ENCODE data around the gene FIBP.

- TF ChIP-seq CTCF (IDR thresholded peaks at IDR 0.05; ENCODE audit: insufficient read depth, low read depth, low read length) (no peak), EZH2 (IDR thresholded peaks at IDR 0.05; ENCODE audit: insufficient read depth, low read length) (no peak)
These were observed 4.5 kb upstream of the FIBP start for GRCh38 chr11:65892661-65893317.
